Measurements from ENCODE around the gene SFT2D3.

SFT2D3 gene, protein sequence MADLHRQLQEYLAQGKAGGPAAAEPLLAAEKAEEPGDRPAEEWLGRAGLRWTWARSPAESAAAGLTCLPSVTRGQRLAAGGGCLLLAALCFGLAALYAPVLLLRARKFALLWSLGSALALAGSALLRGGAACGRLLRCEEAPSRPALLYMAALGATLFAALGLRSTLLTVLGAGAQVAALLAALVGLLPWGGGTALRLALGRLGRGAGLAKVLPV

GRCh38 chr2:127701193-127701650 lies at the start of gene SFT2D3:
Gene SFT2D3, plus strand, starts transcription at chr2:127701497. Its CDS starts 32 bp downstream, at chr2:127701529.
- DNase-seq (ENCODE audit: low read depth), result peak; percentile 92
- TF ChIP-seq CTCF (IDR thresholded peaks at IDR 0.05; ENCODE audit: low read length, missing control alignments), result no peak
- peak within 1 kb of the TSS; percentile 74 for H3K4me3 ChIP-seq (replicated peaks; ENCODE audit: low read depth, low read length)

- DNase-seq (ENCODE audit: low read depth), result peak; percentile 52
- TF ChIP-seq CTCF (IDR thresholded peaks at IDR 0.05; ENCODE audit: low read length, missing control alignments), result no peak
- H3K4me3 ChIP-seq (replicated peaks; ENCODE audit: low read depth, low read length), result no peak overlapping the region
These were observed 49.2 kb upstream of the SFT2D3 start for GRCh38 chr2:127651971-127652550.

- no peak for DNase-seq (ENCODE audit: low read depth)
- no peak overlapping the region for H3K4me3 ChIP-seq (replicated peaks; ENCODE audit: low read depth, low read length)
- TF ChIP-seq CTCF (IDR thresholded peaks at IDR 0.05; ENCODE audit: low read length, missing control alignments), result no peak
These were observed 48.4 kb upstream of the SFT2D3 start for GRCh38 chr2:127652786-127653357.

GRCh38 chr2:127653421-127654083 lies 47.7 kb upstream of the SFT2D3 start:
- no peak for DNase-seq (ENCODE audit: low read depth)
- TF ChIP-seq CTCF (IDR thresholded peaks at IDR 0.05; ENCODE audit: low read length, missing control alignments), result no peak

GRCh38 chr2:127654084-127654837 lies 47.0 kb upstream of the SFT2D3 start:
- no peak for TF ChIP-seq CTCF (IDR thresholded peaks at IDR 0.05; ENCODE audit: low read length, missing control alignments)
- DNase-seq (ENCODE audit: low read depth), result no peak
- H3K4me3 ChIP-seq (replicated peaks; ENCODE audit: low read depth, low read length), result no peak overlapping the region

More at GRCh38 chr2:127653421-127654083, 47.7 kb upstream of the SFT2D3 start:
- H3K4me3 ChIP-seq (replicated peaks; ENCODE audit: low read depth, low read length), result no peak overlapping the region

DNA sequence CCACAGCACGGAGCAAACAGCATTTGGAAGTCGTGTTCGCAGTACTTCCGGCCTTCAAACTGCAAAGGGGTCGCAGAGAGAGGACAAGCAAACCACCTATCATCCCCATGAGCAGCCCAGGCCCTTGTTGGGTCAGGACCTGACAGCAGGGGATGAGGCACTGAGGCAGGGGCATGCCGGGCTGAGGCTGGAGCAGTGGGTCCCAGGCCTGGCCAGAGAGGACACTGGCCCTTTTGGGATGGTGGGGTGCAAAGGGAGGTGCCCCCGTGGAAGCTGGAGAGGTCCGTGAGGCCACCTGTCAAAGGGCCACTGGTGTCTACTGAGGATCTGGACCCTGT lies 46.5 kb upstream of the SFT2D3 start:
- no peak overlapping the region for H3K4me3 ChIP-seq (replicated peaks; ENCODE audit: low read depth, low read length)
- DNase-seq (ENCODE audit: low read depth), result no peak
- TF ChIP-seq CTCF (IDR thresholded peaks at IDR 0.05; ENCODE audit: low read length, missing control alignments), result no peak

Data from fibroblast of pulmonary artery (primary cell).